ENCODE data around the gene CXXC4.
A peak's percentile ranks its signal among the peaks of the same experiment; 100 is the strongest.

The CXXC4 gene

GRCh38 chr4:104494822-104495559, at the start of gene CXXC4:
TSS of gene CXXC4 (minus strand) at chr4:104494894. CDS start at chr4:104491802, 3,092 bp downstream.
- Mint-ChIP-seq H3K27me3 (peaks cover 44% of the 10 kb centered on the region), H3K9me3 (no peaks in the 10 kb centered on the region), H3K36me3 (no peaks in the 10 kb centered on the region), H3K27ac (no peak within 1 kb of the TSS), H3K4me1 (peaks cover 35% of the 10 kb centered on the region), H3K4me3 (peak within 1 kb of the TSS; percentile 77)

- Mint-ChIP-seq H3K4me1 (no peaks in the 10 kb centered on the region), H3K36me3 (no peaks in the 10 kb centered on the region), H3K27me3 (no peaks in the 10 kb centered on the region), H3K27ac (no peak overlapping the region), H3K4me3 (no peak overlapping the region), H3K9me3 (no peaks in the 10 kb centered on the region)
Observed at GRCh38 chr4:104533156-104533555, 38.5 kb upstream of the CXXC4 start.

GRCh38 chr4:104532677-104533076, 38.0 kb upstream of the CXXC4 start:
- no peak overlapping the region for H3K4me3 Mint-ChIP-seq
- H3K27me3 Mint-ChIP-seq, result no peaks in the 10 kb centered on the region
- no peaks in the 10 kb centered on the region for H3K4me1 Mint-ChIP-seq
- H3K9me3 Mint-ChIP-seq, result no peaks in the 10 kb centered on the region
- H3K36me3 Mint-ChIP-seq, result no peaks in the 10 kb centered on the region
- no peak overlapping the region for H3K27ac Mint-ChIP-seq

- Mint-ChIP-seq H3K27ac (no peak overlapping the region), H3K4me3 (no peak overlapping the region), H3K9me3 (no peaks in the 10 kb centered on the region), H3K36me3 (no peaks in the 10 kb centered on the region), H3K4me1 (no peaks in the 10 kb centered on the region), H3K27me3 (no peaks in the 10 kb centered on the region)
Observed at GRCh38 chr4:104531390-104531789, 36.7 kb upstream of the CXXC4 start.

- H3K4me1 Mint-ChIP-seq, result no peaks in the 10 kb centered on the region
- H3K4me3 Mint-ChIP-seq, result no peak overlapping the region
- H3K9me3 Mint-ChIP-seq, result no peaks in the 10 kb centered on the region
- H3K36me3 Mint-ChIP-seq, result no peaks in the 10 kb centered on the region
- H3K27ac Mint-ChIP-seq, result no peak overlapping the region
- H3K27me3 Mint-ChIP-seq, result no peaks in the 10 kb centered on the region
Observed at GRCh38 chr4:104530426-104530825, 35.7 kb upstream of the CXXC4 start.

GRCh38 chr4:104524591-104524990, 29.9 kb upstream of the CXXC4 start:
- Mint-ChIP-seq H3K27ac (no peak overlapping the region), H3K27me3 (no peaks in the 10 kb centered on the region), H3K9me3 (no peaks in the 10 kb centered on the region), H3K4me1 (no peaks in the 10 kb centered on the region), H3K4me3 (no peak overlapping the region), H3K36me3 (no peaks in the 10 kb centered on the region)

GRCh38 chr4:104524026-104524425, 29.3 kb upstream of the CXXC4 start:
- no peaks in the 10 kb centered on the region for H3K9me3 Mint-ChIP-seq
- H3K4me1 Mint-ChIP-seq, result no peaks in the 10 kb centered on the region
- no peaks in the 10 kb centered on the region for H3K36me3 Mint-ChIP-seq
- no peak overlapping the region for H3K27ac Mint-ChIP-seq
- no peaks in the 10 kb centered on the region for H3K27me3 Mint-ChIP-seq
- H3K4me3 Mint-ChIP-seq, result no peak overlapping the region

GRCh38 chr4:104519588-104519987, 24.9 kb upstream of the CXXC4 start:
- Mint-ChIP-seq H3K27me3 (peaks cover 3% of the 10 kb centered on the region), H3K4me1 (no peaks in the 10 kb centered on the region), H3K36me3 (no peaks in the 10 kb centered on the region), H3K4me3 (no peak overlapping the region), H3K27ac (no peak overlapping the region), H3K9me3 (no peaks in the 10 kb centered on the region)

- Mint-ChIP-seq H3K4me1 (no peaks in the 10 kb centered on the region), H3K9me3 (no peaks in the 10 kb centered on the region), H3K4me3 (no peak overlapping the region)
Observed at GRCh38 chr4:104516884-104517283, 22.2 kb upstream of the CXXC4 start.

GRCh38 chr4:104508224-104508623, 13.5 kb upstream of the CXXC4 start:
- no peaks in the 10 kb centered on the region for H3K36me3 Mint-ChIP-seq
- no peak overlapping the region for H3K4me3 Mint-ChIP-seq
- no peaks in the 10 kb centered on the region for H3K9me3 Mint-ChIP-seq
- no peaks in the 10 kb centered on the region for H3K4me1 Mint-ChIP-seq
- H3K27me3 Mint-ChIP-seq, result peaks cover 1% of the 10 kb centered on the region
- no peak overlapping the region for H3K27ac Mint-ChIP-seq

More at GRCh38 chr4:104516884-104517283, 22.2 kb upstream of the CXXC4 start:
- Mint-ChIP-seq H3K27me3 (peaks cover 3% of the 10 kb centered on the region), H3K36me3 (no peaks in the 10 kb centered on the region), H3K27ac (no peak overlapping the region)

GRCh38 chr4:104507112-104507511, 12.4 kb upstream of the CXXC4 start:
- Mint-ChIP-seq H3K27ac (no peak overlapping the region), H3K4me1 (no peaks in the 10 kb centered on the region), H3K27me3 (peaks cover 1% of the 10 kb centered on the region), H3K36me3 (no peaks in the 10 kb centered on the region), H3K9me3 (no peaks in the 10 kb centered on the region), H3K4me3 (no peak overlapping the region)

- no peak overlapping the region for H3K27ac Mint-ChIP-seq
- no peaks in the 10 kb centered on the region for H3K4me1 Mint-ChIP-seq
- H3K9me3 Mint-ChIP-seq, result no peaks in the 10 kb centered on the region
- peaks cover 2% of the 10 kb centered on the region for H3K27me3 Mint-ChIP-seq
- no peaks in the 10 kb centered on the region for H3K36me3 Mint-ChIP-seq
- no peak overlapping the region for H3K4me3 Mint-ChIP-seq
Observed at GRCh38 chr4:104504536-104504935, 9.8 kb upstream of the CXXC4 start.

GRCh38 chr4:104502471-104502870, 7.8 kb upstream of the CXXC4 start:
- Mint-ChIP-seq H3K27me3 (peaks cover 11% of the 10 kb centered on the region), H3K36me3 (no peaks in the 10 kb centered on the region), H3K9me3 (no peaks in the 10 kb centered on the region), H3K4me3 (no peak overlapping the region), H3K27ac (no peak overlapping the region), H3K4me1 (no peaks in the 10 kb centered on the region)

GRCh38 chr4:104501290-104501689, 6.6 kb upstream of the CXXC4 start:
- H3K27ac Mint-ChIP-seq, result no peak overlapping the region
- no peaks in the 10 kb centered on the region for H3K36me3 Mint-ChIP-seq

GRCh38 chr4:104500442-104500841, 5.7 kb upstream of the CXXC4 start:
- H3K36me3 Mint-ChIP-seq, result no peaks in the 10 kb centered on the region
- peaks cover 3% of the 10 kb centered on the region for H3K4me1 Mint-ChIP-seq
- H3K9me3 Mint-ChIP-seq, result no peaks in the 10 kb centered on the region
- no peak overlapping the region for H3K27ac Mint-ChIP-seq
- H3K4me3 Mint-ChIP-seq, result no peak overlapping the region
- H3K27me3 Mint-ChIP-seq, result peaks cover 17% of the 10 kb centered on the region

More at GRCh38 chr4:104501290-104501689, 6.6 kb upstream of the CXXC4 start:
- Mint-ChIP-seq H3K4me3 (no peak overlapping the region), H3K4me1 (no peaks in the 10 kb centered on the region), H3K27me3 (peaks cover 14% of the 10 kb centered on the region), H3K9me3 (no peaks in the 10 kb centered on the region)

- Mint-ChIP-seq H3K27ac (no peak overlapping the region), H3K9me3 (no peaks in the 10 kb centered on the region), H3K4me1 (peaks cover 37% of the 10 kb centered on the region), H3K36me3 (no peaks in the 10 kb centered on the region), H3K4me3 (peak overlapping the region; percentile 77), H3K27me3 (peaks cover 49% of the 10 kb centered on the region)
Observed at GRCh38 chr4:104494185-104494584, 509 bp downstream of the CXXC4 start.
